GM23338 (cell line): ENCODE results near the gene UVRAG. TPM values are rescaled to one million over a fixed set of nuclear protein-coding genes. Genes with fewer than 3 reads are reported as not detected.

Experiments used
- ATAC-seq: fragments of 200-7000 bp; cut with Tn5 transposase; 3 replicates; pipeline ENCODE4 v1.9.1; 2020
- DNase-seq: peaks from one replicate; pipeline ENCODE4 v3.0.0-alpha.2; 2015; ENCODE audit warnings: low spot score
- H2AFZ ChIP-seq: fragments of 200-600 bp; sonication (generic); 2 replicates; pipeline ENCODE4 v1.8.0; 2016; ENCODE audit warnings: antibody characterized with exemption, mild to moderate bottlenecking, moderate library complexity
- H3F3A ChIP-seq: fragments of 200-600 bp; sonication (generic); replicated peaks from 2 replicates; pipeline ENCODE4 v1.8.0; 2017; ENCODE audit warnings: antibody characterized with exemption, mixed run types, low read depth
- H3K27ac ChIP-seq: fragments of 200-600 bp; sonication (generic); 2 replicates; pipeline ENCODE4 v1.6.1; 2016; ENCODE audit warnings: low read depth
- H3K27me3 ChIP-seq: fragments of 200-600 bp; sonication (generic); 2 replicates; pipeline ENCODE4 v1.8.0; 2016; ENCODE audit warnings: mild to moderate bottlenecking, mixed run types, moderate library complexity; ENCODE audit not compliant: insufficient read depth
- H3K36me3 ChIP-seq: fragments of 200-600 bp; sonication (generic); 2 replicates; pipeline ENCODE4 v1.8.0; 2016; ENCODE audit warnings: mild to moderate bottlenecking; ENCODE audit not compliant: insufficient read depth
- H3K4me1 ChIP-seq: fragments of 200-600 bp; sonication (generic); 2 replicates; pipeline ENCODE4 v1.8.0; 2016; ENCODE audit warnings: mild to moderate bottlenecking, moderate library complexity; ENCODE audit not compliant: insufficient read depth
- H3K4me2 ChIP-seq: fragments of 200-600 bp; sonication (generic); 2 replicates; pipeline ENCODE4 v1.7.1; 2017; ENCODE audit warnings: mixed run types
- H3K4me3 ChIP-seq: fragments of 200-600 bp; sonication (generic); 2 replicates; pipeline ENCODE4 v1.6.1; 2016; ENCODE audit warnings: mixed run types
- H3K79me2 ChIP-seq: fragments of 200-600 bp; sonication (generic); replicated peaks from 2 replicates; pipeline ENCODE4 v1.8.0; 2017; ENCODE audit warnings: mild to moderate bottlenecking; ENCODE audit not compliant: insufficient read depth
- H3K9me2 ChIP-seq: fragments of 200-600 bp; sonication (generic); 2 replicates; pipeline ENCODE4 v1.8.0; 2017; ENCODE audit not compliant: insufficient read depth
- H4K20me1 ChIP-seq: fragments of 200-600 bp; sonication (generic); replicated peaks from 2 replicates; pipeline ENCODE4 v1.8.0; 2017; ENCODE audit warnings: mild to moderate bottlenecking; ENCODE audit not compliant: insufficient read depth
- H3K27ac Mint-ChIP-seq: 2 replicates; pipeline ENCODE4 v1.8.0; 2020; ENCODE audit warnings: inconsistent platforms, mild to moderate bottlenecking, moderate library complexity, mixed read lengths
- H3K27me3 Mint-ChIP-seq: 3 replicates; pipeline ENCODE4 v1.8.0; 2022; ENCODE audit warnings: low read depth, mild to moderate bottlenecking, moderate library complexity, mixed read lengths, inconsistent platforms; ENCODE audit not compliant: insufficient read depth, poor library complexity
- H3K36me3 Mint-ChIP-seq: 3 replicates; pipeline ENCODE4 v1.8.0; 2021; ENCODE audit warnings: low read depth, mild to moderate bottlenecking, inconsistent platforms, moderate library complexity, mixed read lengths
- H3K4me1 Mint-ChIP-seq: 3 replicates; pipeline ENCODE4 v1.8.0; 2020; ENCODE audit warnings: mild to moderate bottlenecking, inconsistent platforms, mixed read lengths
- H3K4me3 Mint-ChIP-seq: 3 replicates; pipeline ENCODE4 v1.8.0; 2021; ENCODE audit warnings: moderate library complexity, mild to moderate bottlenecking, inconsistent platforms, mixed read lengths
- H3K9me3 Mint-ChIP-seq: 3 replicates; pipeline ENCODE4 v1.8.0; 2020; ENCODE audit warnings: moderate library complexity, mild to moderate bottlenecking, inconsistent platforms, mixed read lengths
- CREB1 ChIP-seq: fragments of 250-450 bp; sonication (Bioruptor Pico); IDR thresholded peaks from 2 replicates; pipeline ENCODE4 v1.5.0; 2020; ENCODE audit warnings: low read depth, mild to moderate bottlenecking, moderate library complexity
- EZH2 ChIP-seq: fragments of 200-600 bp; sonication (generic); IDR thresholded peaks from one replicate; pipeline ENCODE4 v1.8.0; 2017; ENCODE audit warnings: antibody characterized with exemption, mild to moderate bottlenecking, low read depth; ENCODE audit not compliant: unreplicated experiment
- EZH2phosphoT487 ChIP-seq: fragments of 200-600 bp; sonication (generic); IDR thresholded peaks from one replicate; pipeline ENCODE4 v1.8.1; 2018; ENCODE audit warnings: antibody characterized with exemption; ENCODE audit not compliant: unreplicated experiment
- JUNB ChIP-seq: IDR thresholded peaks from one replicate; pipeline ENCODE4 v1.6.1; 2016; ENCODE audit warnings: antibody characterized with exemption; ENCODE audit not compliant: unreplicated experiment
- NANOG ChIP-seq: IDR thresholded peaks from 2 replicates; pipeline ENCODE4 v1.6.1; 2016; ENCODE audit warnings: antibody characterized with exemption, borderline replicate concordance
- POLR2AphosphoS5 ChIP-seq: IDR thresholded peaks from 2 replicates; pipeline ENCODE4 v1.6.1; 2016; ENCODE audit warnings: antibody characterized with exemption, low read depth
- STAT1 ChIP-seq: IDR thresholded peaks from one replicate; pipeline ENCODE4 v1.6.1; 2016; ENCODE audit warnings: antibody characterized with exemption; ENCODE audit not compliant: unreplicated experiment
- ZNF114 ChIP-seq: fragments of 250-450 bp; sonication (Bioruptor Pico); IDR thresholded peaks from 2 replicates; pipeline ENCODE4 v1.5.0; 2020; ENCODE audit warnings: mild to moderate bottlenecking, moderate library complexity
- ZNF331 ChIP-seq: fragments of 250-450 bp; sonication (Bioruptor Pico); IDR thresholded peaks from 2 replicates; pipeline ENCODE4 v1.5.0; 2020; ENCODE audit warnings: low read depth, mild to moderate bottlenecking, moderate library complexity
- polyA plus RNA-seq: library from polyadenylated mRNA; unstranded; fragments of >200 nt; fragmentation: Nextera tagmentation; extraction: Ambion mirVana; gene quantifications from 2 replicates; pipeline ENCODE4 v1.2.1, GENCODE V29; 2016
- total RNA-seq: library from RNA; depleted of rRNA; stranded (reverse); fragments of >200 nt; shearing (Covaris generic); gene quantifications from 2 replicates; pipeline ENCODE4 v1.2.3, GENCODE V29; 2014
- TF ChIP-seq, protein P1 (sequence below), 2 experiments: fragments of 200-600 bp in 1 of 2; sonication (generic) in 1 of 2; conservative IDR thresholded peaks; 2 replicates each; pipeline versions ENCODE4 v1.5.1 to v1.6.1; 2016 to 2017; ENCODE audit warnings: antibody characterized with exemption in 2 of 2, low read depth in 2 of 2, mild to moderate bottlenecking in 2 of 2, moderate library complexity in 1 of 2
- TF ChIP-seq, protein P2 (sequence below): fragments of 250-450 bp; sonication (Bioruptor Pico); IDR thresholded peaks from 2 replicates; pipeline ENCODE4 v1.5.0; 2020; ENCODE audit warnings: mild to moderate bottlenecking, moderate library complexity
- TF ChIP-seq, protein P3 (sequence below): IDR thresholded peaks from one replicate; pipeline ENCODE4 v1.6.1; 2018; ENCODE audit warnings: antibody characterized with exemption; ENCODE audit not compliant: unreplicated experiment
- TF ChIP-seq, protein P4 (sequence below): IDR thresholded peaks from 2 replicates; pipeline ENCODE4 v1.6.1; 2016; ENCODE audit warnings: antibody characterized with exemption

The UVRAG gene
- total and polyA plus RNA-seq, 2 experiments from 2014 or later = 15.3 to 17.4 TPM

DNA sequence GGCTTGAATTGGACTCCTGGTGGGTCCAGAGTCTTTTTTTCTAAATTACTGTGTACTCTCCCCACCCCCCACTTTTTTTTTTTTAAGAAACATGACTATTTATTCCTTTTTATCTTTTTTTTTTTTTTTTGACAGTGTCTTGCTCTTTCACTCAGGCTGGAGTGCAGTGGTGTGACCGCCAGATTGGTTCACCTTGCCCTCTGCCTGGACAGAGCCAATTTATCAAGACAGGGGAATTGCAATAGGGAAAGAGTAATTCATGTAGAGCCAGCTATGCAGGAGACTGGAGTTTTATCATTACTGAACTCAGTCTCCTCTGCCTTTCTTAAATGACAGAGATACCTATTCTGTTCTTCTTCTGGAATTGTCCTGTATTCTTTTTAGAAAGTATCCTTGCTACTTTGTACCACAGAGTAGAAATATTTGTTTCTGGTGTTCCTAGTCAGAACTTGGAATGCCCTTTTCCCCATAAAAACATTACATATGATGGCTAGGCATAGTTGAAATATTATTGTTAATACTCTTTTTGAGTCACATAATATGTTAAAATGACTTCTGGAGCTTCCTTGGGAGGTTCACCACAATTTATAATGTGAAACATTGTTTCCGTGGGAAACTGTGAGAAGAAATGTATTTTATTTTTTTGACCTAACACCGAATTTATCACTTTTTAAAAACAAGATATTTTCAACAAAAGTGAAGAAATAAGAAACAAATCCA is 95.6 kb downstream of the UVRAG start:
- Mint-ChIP-seq H3K4me1 (no peaks in the 10 kb centered on the region), H3K27me3 (no peaks in the 10 kb centered on the region), H3K9me3 (no peaks in the 10 kb centered on the region), H3K27ac (no peak overlapping the region), H3K4me3 (no peak overlapping the region), H3K36me3 (no peaks in the 10 kb centered on the region)
- DNase-seq (no peak), ATAC-seq (no peak)
- H3K4me1 ChIP-seq = no peaks in the 10 kb centered on the region
- H3K27me3 ChIP-seq = no peaks in the 10 kb centered on the region
- no peak overlapping the region for H3K4me2 ChIP-seq
- H2AFZ ChIP-seq = no peak overlapping the region
- H3K79me2 ChIP-seq = no peaks in the 10 kb centered on the region
- H3K9me2 ChIP-seq = no peaks in the 10 kb centered on the region
- H4K20me1 ChIP-seq = no peaks in the 10 kb centered on the region
- H3K36me3 ChIP-seq = no peaks in the 10 kb centered on the region
- H3K27ac ChIP-seq = no peak overlapping the region
- no peaks in the 10 kb centered on the region for H3F3A ChIP-seq
- TF ChIP-seq, protein P1, sequence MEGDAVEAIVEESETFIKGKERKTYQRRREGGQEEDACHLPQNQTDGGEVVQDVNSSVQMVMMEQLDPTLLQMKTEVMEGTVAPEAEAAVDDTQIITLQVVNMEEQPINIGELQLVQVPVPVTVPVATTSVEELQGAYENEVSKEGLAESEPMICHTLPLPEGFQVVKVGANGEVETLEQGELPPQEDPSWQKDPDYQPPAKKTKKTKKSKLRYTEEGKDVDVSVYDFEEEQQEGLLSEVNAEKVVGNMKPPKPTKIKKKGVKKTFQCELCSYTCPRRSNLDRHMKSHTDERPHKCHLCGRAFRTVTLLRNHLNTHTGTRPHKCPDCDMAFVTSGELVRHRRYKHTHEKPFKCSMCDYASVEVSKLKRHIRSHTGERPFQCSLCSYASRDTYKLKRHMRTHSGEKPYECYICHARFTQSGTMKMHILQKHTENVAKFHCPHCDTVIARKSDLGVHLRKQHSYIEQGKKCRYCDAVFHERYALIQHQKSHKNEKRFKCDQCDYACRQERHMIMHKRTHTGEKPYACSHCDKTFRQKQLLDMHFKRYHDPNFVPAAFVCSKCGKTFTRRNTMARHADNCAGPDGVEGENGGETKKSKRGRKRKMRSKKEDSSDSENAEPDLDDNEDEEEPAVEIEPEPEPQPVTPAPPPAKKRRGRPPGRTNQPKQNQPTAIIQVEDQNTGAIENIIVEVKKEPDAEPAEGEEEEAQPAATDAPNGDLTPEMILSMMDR (conservative IDR thresholded peaks at IDR 0.05; ENCODE audit: low read depth in 2 of 2) = no peak
- TF ChIP-seq, protein P2, sequence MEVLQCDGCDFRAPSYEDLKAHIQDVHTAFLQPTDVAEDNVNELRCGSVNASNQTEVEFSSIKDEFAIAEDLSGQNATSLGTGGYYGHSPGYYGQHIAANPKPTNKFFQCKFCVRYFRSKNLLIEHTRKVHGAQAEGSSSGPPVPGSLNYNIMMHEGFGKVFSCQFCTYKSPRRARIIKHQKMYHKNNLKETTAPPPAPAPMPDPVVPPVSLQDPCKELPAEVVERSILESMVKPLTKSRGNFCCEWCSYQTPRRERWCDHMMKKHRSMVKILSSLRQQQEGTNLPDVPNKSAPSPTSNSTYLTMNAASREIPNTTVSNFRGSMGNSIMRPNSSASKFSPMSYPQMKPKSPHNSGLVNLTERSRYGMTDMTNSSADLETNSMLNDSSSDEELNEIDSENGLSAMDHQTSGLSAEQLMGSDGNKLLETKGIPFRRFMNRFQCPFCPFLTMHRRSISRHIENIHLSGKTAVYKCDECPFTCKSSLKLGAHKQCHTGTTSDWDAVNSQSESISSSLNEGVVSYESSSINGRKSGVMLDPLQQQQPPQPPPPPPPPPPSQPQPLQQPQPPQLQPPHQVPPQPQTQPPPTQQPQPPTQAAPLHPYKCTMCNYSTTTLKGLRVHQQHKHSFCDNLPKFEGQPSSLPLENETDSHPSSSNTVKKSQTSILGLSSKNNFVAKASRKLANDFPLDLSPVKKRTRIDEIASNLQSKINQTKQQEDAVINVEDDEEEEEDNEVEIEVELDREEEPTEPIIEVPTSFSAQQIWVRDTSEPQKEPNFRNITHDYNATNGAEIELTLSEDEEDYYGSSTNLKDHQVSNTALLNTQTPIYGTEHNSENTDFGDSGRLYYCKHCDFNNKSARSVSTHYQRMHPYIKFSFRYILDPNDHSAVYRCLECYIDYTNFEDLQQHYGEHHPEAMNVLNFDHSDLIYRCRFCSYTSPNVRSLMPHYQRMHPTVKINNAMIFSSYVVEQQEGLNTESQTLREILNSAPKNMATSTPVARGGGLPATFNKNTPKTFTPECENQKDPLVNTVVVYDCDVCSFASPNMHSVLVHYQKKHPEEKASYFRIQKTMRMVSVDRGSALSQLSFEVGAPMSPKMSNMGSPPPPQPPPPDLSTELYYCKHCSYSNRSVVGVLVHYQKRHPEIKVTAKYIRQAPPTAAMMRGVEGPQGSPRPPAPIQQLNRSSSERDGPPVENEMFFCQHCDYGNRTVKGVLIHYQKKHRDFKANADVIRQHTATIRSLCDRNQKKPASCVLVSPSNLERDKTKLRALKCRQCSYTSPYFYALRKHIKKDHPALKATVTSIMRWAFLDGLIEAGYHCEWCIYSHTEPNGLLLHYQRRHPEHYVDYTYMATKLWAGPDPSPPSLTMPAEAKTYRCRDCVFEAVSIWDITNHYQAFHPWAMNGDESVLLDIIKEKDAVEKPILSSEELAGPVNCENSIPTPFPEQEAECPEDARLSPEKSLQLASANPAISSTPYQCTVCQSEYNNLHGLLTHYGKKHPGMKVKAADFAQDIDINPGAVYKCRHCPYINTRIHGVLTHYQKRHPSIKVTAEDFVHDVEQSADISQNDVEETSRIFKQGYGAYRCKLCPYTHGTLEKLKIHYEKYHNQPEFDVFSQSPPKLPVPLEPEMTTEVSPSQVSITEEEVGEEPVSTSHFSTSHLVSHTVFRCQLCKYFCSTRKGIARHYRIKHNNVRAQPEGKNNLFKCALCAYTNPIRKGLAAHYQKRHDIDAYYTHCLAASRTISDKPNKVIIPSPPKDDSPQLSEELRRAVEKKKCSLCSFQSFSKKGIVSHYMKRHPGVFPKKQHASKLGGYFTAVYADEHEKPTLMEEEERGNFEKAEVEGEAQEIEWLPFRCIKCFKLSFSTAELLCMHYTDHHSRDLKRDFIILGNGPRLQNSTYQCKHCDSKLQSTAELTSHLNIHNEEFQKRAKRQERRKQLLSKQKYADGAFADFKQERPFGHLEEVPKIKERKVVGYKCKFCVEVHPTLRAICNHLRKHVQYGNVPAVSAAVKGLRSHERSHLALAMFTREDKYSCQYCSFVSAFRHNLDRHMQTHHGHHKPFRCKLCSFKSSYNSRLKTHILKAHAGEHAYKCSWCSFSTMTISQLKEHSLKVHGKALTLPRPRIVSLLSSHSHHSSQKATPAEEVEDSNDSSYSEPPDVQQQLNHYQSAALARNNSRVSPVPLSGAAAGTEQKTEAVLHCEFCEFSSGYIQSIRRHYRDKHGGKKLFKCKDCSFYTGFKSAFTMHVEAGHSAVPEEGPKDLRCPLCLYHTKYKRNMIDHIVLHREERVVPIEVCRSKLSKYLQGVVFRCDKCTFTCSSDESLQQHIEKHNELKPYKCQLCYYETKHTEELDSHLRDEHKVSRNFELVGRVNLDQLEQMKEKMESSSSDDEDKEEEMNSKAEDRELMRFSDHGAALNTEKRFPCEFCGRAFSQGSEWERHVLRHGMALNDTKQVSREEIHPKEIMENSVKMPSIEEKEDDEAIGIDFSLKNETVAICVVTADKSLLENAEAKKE (CRISPR knock-in tag) = no peak
- no peak for TF ChIP-seq CREB1
- TF ChIP-seq, protein P3, sequence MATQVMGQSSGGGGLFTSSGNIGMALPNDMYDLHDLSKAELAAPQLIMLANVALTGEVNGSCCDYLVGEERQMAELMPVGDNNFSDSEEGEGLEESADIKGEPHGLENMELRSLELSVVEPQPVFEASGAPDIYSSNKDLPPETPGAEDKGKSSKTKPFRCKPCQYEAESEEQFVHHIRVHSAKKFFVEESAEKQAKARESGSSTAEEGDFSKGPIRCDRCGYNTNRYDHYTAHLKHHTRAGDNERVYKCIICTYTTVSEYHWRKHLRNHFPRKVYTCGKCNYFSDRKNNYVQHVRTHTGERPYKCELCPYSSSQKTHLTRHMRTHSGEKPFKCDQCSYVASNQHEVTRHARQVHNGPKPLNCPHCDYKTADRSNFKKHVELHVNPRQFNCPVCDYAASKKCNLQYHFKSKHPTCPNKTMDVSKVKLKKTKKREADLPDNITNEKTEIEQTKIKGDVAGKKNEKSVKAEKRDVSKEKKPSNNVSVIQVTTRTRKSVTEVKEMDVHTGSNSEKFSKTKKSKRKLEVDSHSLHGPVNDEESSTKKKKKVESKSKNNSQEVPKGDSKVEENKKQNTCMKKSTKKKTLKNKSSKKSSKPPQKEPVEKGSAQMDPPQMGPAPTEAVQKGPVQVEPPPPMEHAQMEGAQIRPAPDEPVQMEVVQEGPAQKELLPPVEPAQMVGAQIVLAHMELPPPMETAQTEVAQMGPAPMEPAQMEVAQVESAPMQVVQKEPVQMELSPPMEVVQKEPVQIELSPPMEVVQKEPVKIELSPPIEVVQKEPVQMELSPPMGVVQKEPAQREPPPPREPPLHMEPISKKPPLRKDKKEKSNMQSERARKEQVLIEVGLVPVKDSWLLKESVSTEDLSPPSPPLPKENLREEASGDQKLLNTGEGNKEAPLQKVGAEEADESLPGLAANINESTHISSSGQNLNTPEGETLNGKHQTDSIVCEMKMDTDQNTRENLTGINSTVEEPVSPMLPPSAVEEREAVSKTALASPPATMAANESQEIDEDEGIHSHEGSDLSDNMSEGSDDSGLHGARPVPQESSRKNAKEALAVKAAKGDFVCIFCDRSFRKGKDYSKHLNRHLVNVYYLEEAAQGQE = no peak
- no peak for TF ChIP-seq NANOG
- TF ChIP-seq, protein P4, sequence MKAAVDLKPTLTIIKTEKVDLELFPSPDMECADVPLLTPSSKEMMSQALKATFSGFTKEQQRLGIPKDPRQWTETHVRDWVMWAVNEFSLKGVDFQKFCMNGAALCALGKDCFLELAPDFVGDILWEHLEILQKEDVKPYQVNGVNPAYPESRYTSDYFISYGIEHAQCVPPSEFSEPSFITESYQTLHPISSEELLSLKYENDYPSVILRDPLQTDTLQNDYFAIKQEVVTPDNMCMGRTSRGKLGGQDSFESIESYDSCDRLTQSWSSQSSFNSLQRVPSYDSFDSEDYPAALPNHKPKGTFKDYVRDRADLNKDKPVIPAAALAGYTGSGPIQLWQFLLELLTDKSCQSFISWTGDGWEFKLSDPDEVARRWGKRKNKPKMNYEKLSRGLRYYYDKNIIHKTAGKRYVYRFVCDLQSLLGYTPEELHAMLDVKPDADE = no peak
- no peak for TF ChIP-seq STAT1
- TF ChIP-seq EZH2 = no peak
- TF ChIP-seq ZNF114 = no peak
- no peak for TF ChIP-seq ZNF331
- TF ChIP-seq POLR2AphosphoS5 = no peak
- TF ChIP-seq JUNB = no peak
- TF ChIP-seq EZH2phosphoT487 = no peak
- no peak overlapping the region for H3K4me3 ChIP-seq
